Lung (tissue), 12 donors: ENCODE data around the gene IQSEC1. TPM values are rescaled to one million over a fixed set of nuclear protein-coding genes. Genes with fewer than 3 reads are reported as not detected.

Experiments used
- ATAC-seq: fragments of 200-7000 bp; cut with Tn5 transposase; one replicate; pipeline ENCODE4 v1.9.1; 2020; ENCODE audit warnings: moderate number of reproducible peaks; ENCODE audit not compliant: insufficient read depth, low FRiP score
- DNase-seq, 3 donors: peaks; one replicate each; pipeline ENCODE4 v3.0.0-alpha.2; 2013 to 2017
- H3K27ac ChIP-seq, 2 donors: one replicate each; pipeline ENCODE4 v1.5.1; 2013; ENCODE audit warnings: mild to moderate bottlenecking in 2 of 2, moderate library complexity in 2 of 2, control low read depth in 1 of 2, inconsistent platforms in 1 of 2, low read depth in 1 of 2, low read length in 1 of 2
- H3K27me3 ChIP-seq, 3 donors: one replicate each; pipeline ENCODE4 v1.5.1; 2013; ENCODE audit warnings: low read length in 2 of 3; ENCODE audit not compliant: control insufficient read depth in 3 of 3, insufficient read depth in 3 of 3
- H3K36me3 ChIP-seq, 4 donors: one replicate each; pipeline ENCODE4 v1.5.1; 2013; ENCODE audit warnings: low read length in 4 of 4, mild to moderate bottlenecking in 1 of 4, moderate library complexity in 1 of 4; ENCODE audit not compliant: control insufficient read depth in 4 of 4, insufficient read depth in 4 of 4
- H3K4me1 ChIP-seq, 5 donors: one replicate each; pipeline ENCODE4 v1.5.1; 2013; ENCODE audit warnings: low read length in 5 of 5, mild to moderate bottlenecking in 2 of 5, moderate library complexity in 1 of 5; ENCODE audit not compliant: control insufficient read depth in 5 of 5, insufficient read depth in 5 of 5
- H3K4me3 ChIP-seq: one replicate; pipeline ENCODE4 v1.5.1; 2013; ENCODE audit warnings: mild to moderate bottlenecking, control low read depth, moderate library complexity
- H3K9ac ChIP-seq, 2 donors: one replicate each; pipeline ENCODE4 v1.5.1; 2013; ENCODE audit warnings: low read length in 2 of 2, control low read depth in 1 of 2; ENCODE audit not compliant: insufficient read depth in 1 of 2
- H3K9me3 ChIP-seq, 4 donors: one replicate each; pipeline ENCODE4 v1.5.1; 2013; ENCODE audit warnings: low read length in 3 of 4, mild to moderate bottlenecking in 1 of 4, moderate library complexity in 1 of 4; ENCODE audit not compliant: control insufficient read depth in 4 of 4, insufficient read depth in 3 of 4
- CTCF ChIP-seq: IDR thresholded peaks from 2 replicates; pipeline ENCODE4 v1.5.1; 2012; ENCODE audit warnings: mild to moderate bottlenecking; ENCODE audit errors: control extremely low read depth, extremely low read depth
- WGBS, 2 donors: extraction: QIAGEN DNeasy Blood & Tissue Kit; methylation state at CpG; one replicate each; pipeline ENCODE4 v1.1.7; 2013; 5-methylcytosine and 5-hydroxymethylcytosine counted together
- polyA plus RNA-seq, 2 donors: library from polyadenylated mRNA; stranded (reverse); fragments of 200-250 nt; gene quantifications; one replicate each; pipeline ENCODE4 v1.2.1, GENCODE V29; 2013
- total RNA-seq, 2 donors: library from RNA; depleted of rRNA in 1 of 2; stranded (reverse); fragments of >200 nt in 1 of 2; gene quantifications; one replicate each; pipeline ENCODE4 v1.2.1, GENCODE V29; 2014 to 2021
- donor health status: control.
- donor health status: control.
- donor health status: Bipolar disorder and iron deficiency.
- donor health status: healthy.
- donor health status: DM: yes; HTN: yes; CAD: no.

The IQSEC1 gene
- total and polyA plus RNA-seq, 4 donors = 13.9 to 69.1 (median 31.1) TPM

DNA sequence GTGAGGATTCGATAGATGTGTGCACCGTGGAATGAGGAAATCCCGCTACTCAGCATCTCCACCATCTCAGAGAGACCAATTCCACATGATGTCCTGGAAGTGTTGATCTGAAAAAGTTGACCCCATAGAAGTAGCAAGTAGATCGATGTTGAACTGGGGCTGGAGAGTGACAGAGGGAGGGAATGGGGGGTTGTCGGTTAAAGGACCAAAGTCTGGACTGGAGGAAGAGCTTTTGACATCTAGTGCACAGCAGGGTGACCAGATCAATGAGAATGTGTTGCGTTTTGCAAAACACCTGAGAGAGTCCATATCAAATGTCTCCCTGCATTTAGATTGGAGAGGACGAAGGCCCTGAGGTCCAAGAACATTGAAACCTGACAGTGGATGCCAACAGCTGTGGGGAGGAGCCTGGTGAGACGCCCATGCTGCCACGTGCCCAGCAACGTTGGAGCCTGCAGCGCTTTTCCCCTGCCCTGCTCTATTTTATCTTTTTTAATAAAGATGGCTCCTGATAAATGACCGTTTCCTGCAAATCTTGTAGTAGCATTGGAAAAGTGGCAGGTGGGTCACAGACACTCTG, 201.7 kb downstream of the IQSEC1 start:
- no peak for DNase-seq
- 84 to 89% methylated on average over 12 of the region's 12 CpGs for WGBS, 2 donors

DNA sequence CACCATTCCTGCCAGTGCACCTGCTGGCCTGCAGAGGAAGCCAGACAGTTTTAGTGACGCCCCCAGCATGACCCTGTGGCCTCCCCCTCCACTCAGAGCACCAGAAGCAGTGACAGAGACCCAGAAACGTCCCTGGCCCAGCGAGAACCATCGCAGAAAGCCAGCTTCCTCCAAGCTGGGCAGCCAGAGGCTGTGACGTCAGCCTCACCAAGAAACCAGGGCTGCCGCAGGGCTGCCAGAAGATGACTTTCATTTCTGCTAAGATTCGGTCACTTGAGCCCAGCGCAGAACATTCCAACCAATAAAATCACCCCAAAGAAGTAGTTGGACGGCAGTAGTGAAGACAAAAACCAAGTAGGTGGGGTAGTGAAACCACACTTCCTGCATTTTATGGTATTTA, 202.3 kb downstream of the IQSEC1 start:
- Histone ChIP-seq H3K4me3 (no peak overlapping the region), H3K9ac (no peak overlapping the region), H3K36me3 (no peaks in the 10 kb centered on the region), H3K27me3 (peaks cover 0 to 4% (median 3%) of the 10 kb centered on the region in 3 donors), H3K9me3 (peaks cover 0 to 2% (median 0%) of the 10 kb centered on the region in 4 donors), H3K27ac (no peak overlapping the region), H3K4me1 (peaks cover 0 to 9% (median 0%) of the 10 kb centered on the region in 5 donors)
- 56 to 65% methylated on average over 9 of the region's 9 CpGs for WGBS, 2 donors
- no peak for ATAC-seq
- no peak for DNase-seq
- no peak for TF ChIP-seq CTCF

More for the DNA sequence above, 201.7 kb downstream of the IQSEC1 start:
- no peak overlapping the region for H3K27ac ChIP-seq
- peaks cover 0 to 13% (median 0%) of the 10 kb centered on the region in 5 donors for H3K4me1 ChIP-seq
- no peaks in the 10 kb centered on the region for H3K36me3 ChIP-seq
- no peak overlapping the region for H3K9ac ChIP-seq
- peaks cover 0 to 4% (median 3%) of the 10 kb centered on the region in 3 donors for H3K27me3 ChIP-seq
- no peak overlapping the region for H3K4me3 ChIP-seq
- TF ChIP-seq CTCF = no peak
- H3K9me3 ChIP-seq = peaks cover 0 to 2% (median 0%) of the 10 kb centered on the region in 4 donors
- no peak for ATAC-seq

GRCh38 chr3:12869035-12869621, 204.1 kb downstream of the IQSEC1 start:
- H3K4me1 ChIP-seq = peaks cover 0 to 9% (median 0%) of the 10 kb centered on the region in 5 donors
- 14 to 18% methylated on average over 21 to 28 of the region's 28 CpGs for WGBS, 2 donors
- H3K9me3 ChIP-seq = peaks cover 0 to 7% (median 0%) of the 10 kb centered on the region in 4 donors
- no peaks in the 10 kb centered on the region for H3K36me3 ChIP-seq
- no peak overlapping the region for H3K4me3 ChIP-seq
- DNase-seq = peak; percentile 19 to 54 (median 25)
- peak; percentile 51 for ATAC-seq
- H3K27ac ChIP-seq = no peak overlapping the region
- TF ChIP-seq CTCF = no peak
- H3K9ac ChIP-seq = no peak overlapping the region
- H3K27me3 ChIP-seq = peaks cover 0 to 4% (median 3%) of the 10 kb centered on the region in 3 donors
